Left forelimb (tissue), 1 donor: ENCODE data around the gene CD46.

Source experiments
- DNase-seq: peaks from one replicate; pipeline ENCODE4 v3.0.0-alpha.2; 2018; ENCODE audit warnings: low spot score

The CD46 gene

GRCh38 chr1:207798847-207799246, 47.0 kb downstream of the CD46 start:
- DNase-seq = no peak

- no peak for DNase-seq
Measured at GRCh38 chr1:207799989-207800648, 48.3 kb downstream of the CD46 start.

GRCh38 chr1:207801819-207802218, 50.0 kb downstream of the CD46 start:
- DNase-seq = no peak

- DNase-seq = no peak
Measured at GRCh38 chr1:207803678-207804077, 51.8 kb downstream of the CD46 start.

- no peak for DNase-seq
Measured at GRCh38 chr1:207804721-207805468, 53.0 kb downstream of the CD46 start.

GRCh38 chr1:207805841-207806421, 54.1 kb downstream of the CD46 start:
- no peak for DNase-seq

- DNase-seq = no peak
Measured at GRCh38 chr1:207806531-207807325, 54.9 kb downstream of the CD46 start.

GRCh38 chr1:207807326-207807689, 55.5 kb downstream of the CD46 start:
- DNase-seq = no peak

GRCh38 chr1:207807690-207808321, 56.0 kb downstream of the CD46 start:
- DNase-seq = no peak

GRCh38 chr1:207808322-207808705, 56.5 kb downstream of the CD46 start:
- no peak for DNase-seq

GRCh38 chr1:207808911-207809555, 57.2 kb downstream of the CD46 start:
- peak; percentile 25 for DNase-seq

- peak; percentile 22 for DNase-seq
Measured at GRCh38 chr1:207810173-207810572, 58.3 kb downstream of the CD46 start.

- peak; percentile 50 for DNase-seq
Measured at GRCh38 chr1:207810606-207811295, 58.9 kb downstream of the CD46 start.

GRCh38 chr1:207811319-207811718, 59.5 kb downstream of the CD46 start:
- DNase-seq = peak; percentile 9

- DNase-seq = peak; percentile 63
Measured at GRCh38 chr1:207811920-207812720, 60.3 kb downstream of the CD46 start.

- peak; percentile 22 for DNase-seq
Measured at GRCh38 chr1:207812778-207813511, 61.1 kb downstream of the CD46 start.

- peak; percentile 37 for DNase-seq
Measured at GRCh38 chr1:207813512-207813881, 61.6 kb downstream of the CD46 start.

GRCh38 chr1:207813946-207814345, 62.1 kb downstream of the CD46 start:
- peak; percentile 23 for DNase-seq

GRCh38 chr1:207814469-207814868, 62.6 kb downstream of the CD46 start:
- peak; percentile 40 for DNase-seq
